GM12873 (cell line): Measurements from ENCODE around the gene CABP2.

Source experiments
- CTCF ChIP-seq: IDR thresholded peaks from 2 replicates; pipeline ENCODE4 v1.5.1; 2012; ENCODE audit warnings: low read depth, mild to moderate bottlenecking, moderate library complexity, low read length, control low read depth; ENCODE audit not compliant: insufficient read depth; ENCODE audit errors: missing control alignments

Gene CABP2

GRCh38 chr11:67516806-67517205 lies 6.4 kb downstream of the CABP2 start:
- TF ChIP-seq CTCF: no peak

GRCh38 chr11:67514116-67514515 lies 9.1 kb downstream of the CABP2 start:
- no peak for TF ChIP-seq CTCF

GRCh38 chr11:67510023-67510345 lies 13.3 kb downstream of the CABP2 start:
- TF ChIP-seq CTCF: no peak

- no peak for TF ChIP-seq CTCF
Measured at GRCh38 chr11:67508486-67509121, 14.6 kb downstream of the CABP2 start.

GRCh38 chr11:67507864-67508485 lies 15.3 kb downstream of the CABP2 start, which contains the start of gene CDK2AP2:
TSS of gene CDK2AP2 (minus strand) at chr11:67508162. CDS start at chr11:67508082, 80 bp downstream.
- no peak for TF ChIP-seq CTCF

GRCh38 chr11:67507242-67507863 lies 15.9 kb downstream of the CABP2 start:
- TF ChIP-seq CTCF: no peak

GRCh38 chr11:67506426-67507051 lies 16.7 kb downstream of the CABP2 start:
- TF ChIP-seq CTCF: no peak
